Ovary (tissue), 9 donors: ENCODE measurements around the gene C3orf18. TPM values are rescaled to one million over a fixed set of nuclear protein-coding genes. Genes with fewer than 3 reads are reported as not detected.

Experiments
- DNase-seq, 5 donors: peaks; one replicate each; pipeline ENCODE4 v3.0.0-alpha.2; 2019 to 2020
- H3K27ac ChIP-seq, 2 donors: fragments of 200-600 bp; one replicate each; pipeline versions ENCODE4 v1.5.1 to v1.8.0; 2019 to 2022
- H3K27me3 ChIP-seq: fragments of 200-600 bp; one replicate; pipeline ENCODE4 v1.8.0; 2022
- H3K36me3 ChIP-seq: fragments of 200-600 bp; sonication (generic); one replicate; pipeline ENCODE4 v1.5.1; 2019
- H3K4me1 ChIP-seq: one replicate; pipeline ENCODE4 v1.8.1; 2013; ENCODE audit warnings: mild to moderate bottlenecking, moderate library complexity; ENCODE audit not compliant: insufficient read depth
- H3K4me3 ChIP-seq: fragments of 200-600 bp; sonication (generic); one replicate; pipeline ENCODE4 v1.5.1; 2017
- H3K9me3 ChIP-seq, 2 donors: fragments of 200-600 bp in 1 of 2; sonication (generic) in 1 of 2; one replicate each; pipeline versions ENCODE4 v1.5.1 to v1.8.1; 2013 to 2019; ENCODE audit warnings: mild to moderate bottlenecking in 1 of 2, moderate library complexity in 1 of 2
- EP300 ChIP-seq: sonication (generic); formaldehyde crosslinking; IDR thresholded peaks from one replicate; pipeline ENCODE4 v1.6.1; 2017; ENCODE audit warnings: antibody characterized with exemption
- POLR2A ChIP-seq: fragments of 450-650 bp; IDR thresholded peaks from one replicate; pipeline ENCODE4 v1.6.1; 2017; ENCODE audit warnings: antibody characterized with exemption, mild to moderate bottlenecking, moderate library complexity
- WGBS, 3 donors: extraction: QIAGEN DNeasy Blood & Tissue Kit in 1 of 3; methylation state at CpG; one replicate each; pipeline versions ENCODE4 v1.1.5 to v1.1.7; 2013 to 2017; 5-methylcytosine and 5-hydroxymethylcytosine counted together
- intact Hi-C, 4 donors: fragments of 100-400 bp; cut with DNase I; formaldehyde crosslinking; loops; one replicate each; pipeline versions ENCODE4 v1.11.0 to v1.15.1; 2022 to 2023
- polyA plus RNA-seq, 2 donors: library from polyadenylated mRNA; stranded (reverse); fragments of 200-250 nt in 1 of 2; fragments of 350-450 nt in 1 of 2; fragmentation: Illumina TruSeq in 1 of 2; extraction: RNeasy Lipid Tissue Mini Kit (QIAGEN cat#74804) in 1 of 2; gene quantifications; one replicate each; pipeline ENCODE4 v1.2.3, GENCODE V29; 2013 to 2014
- total RNA-seq, 7 donors: library from RNA; depleted of rRNA in 2 of 7; stranded (reverse); fragments of >200 nt in 2 of 7; fragmentation: NEBNext Ultra II Directional in 3 of 7; extraction: Animal tissue kit (Norgen Biotek cat#: 25700) in 3 of 7; gene quantifications; one replicate each; pipeline versions ENCODE4 v1.1.0 to v1.2.4, GENCODE V29; 2016 to 2023
- TF ChIP-seq, protein P1 (sequence below), 3 donors: fragments of 450-650 bp in 2 of 3; fragments of 200-600 bp in 1 of 3; IDR thresholded peaks; one replicate each; pipeline versions ENCODE4 v1.5.1 to v1.8.0; 2016 to 2022; ENCODE audit warnings: antibody characterized with exemption in 3 of 3, mild to moderate bottlenecking in 1 of 3
- donor health status: DM: no; HTN: no; CAD: no; lungs with moderate emphysema.
- donor health status: DM: no; HTN: no; CAD: no.
- donor health status: Bipolar disorder and iron deficiency.
- donor health status: DM: yes; HTN: yes; CAD: no.
- donor health status: DM: no; HTN: no; CAD: no.
- donor health status: DM: yes; HTN: yes; CAD: no.

Gene C3orf18
- total and polyA plus RNA-seq, 9 donors: 10.7 to 24.1 (median 17.5) TPM

DNA sequence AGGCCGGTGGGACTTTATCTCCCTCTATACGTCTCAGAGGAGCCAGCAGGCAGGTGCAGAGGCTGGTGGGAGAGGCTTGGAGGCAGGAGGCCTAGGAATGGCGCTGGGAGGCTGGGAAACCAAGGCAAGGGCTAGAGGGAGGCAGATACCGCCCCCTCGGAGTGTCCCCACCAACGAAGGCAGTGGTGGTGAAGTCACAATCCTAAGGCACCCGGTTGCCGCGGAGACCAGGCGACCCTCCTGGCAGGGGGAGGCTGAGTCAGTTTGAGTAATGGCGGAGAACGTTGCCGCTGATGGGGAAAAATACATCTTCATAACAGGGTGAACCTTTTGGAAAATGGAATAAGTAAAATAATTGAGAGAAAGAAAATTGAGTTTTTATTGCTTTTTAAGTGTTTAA, 34.2 kb downstream of the C3orf18 start:
- WGBS, 3 donors: 81 to 82% (median 82%) methylated on average over 13 of the region's 13 CpGs
- no peak for DNase-seq

DNA sequence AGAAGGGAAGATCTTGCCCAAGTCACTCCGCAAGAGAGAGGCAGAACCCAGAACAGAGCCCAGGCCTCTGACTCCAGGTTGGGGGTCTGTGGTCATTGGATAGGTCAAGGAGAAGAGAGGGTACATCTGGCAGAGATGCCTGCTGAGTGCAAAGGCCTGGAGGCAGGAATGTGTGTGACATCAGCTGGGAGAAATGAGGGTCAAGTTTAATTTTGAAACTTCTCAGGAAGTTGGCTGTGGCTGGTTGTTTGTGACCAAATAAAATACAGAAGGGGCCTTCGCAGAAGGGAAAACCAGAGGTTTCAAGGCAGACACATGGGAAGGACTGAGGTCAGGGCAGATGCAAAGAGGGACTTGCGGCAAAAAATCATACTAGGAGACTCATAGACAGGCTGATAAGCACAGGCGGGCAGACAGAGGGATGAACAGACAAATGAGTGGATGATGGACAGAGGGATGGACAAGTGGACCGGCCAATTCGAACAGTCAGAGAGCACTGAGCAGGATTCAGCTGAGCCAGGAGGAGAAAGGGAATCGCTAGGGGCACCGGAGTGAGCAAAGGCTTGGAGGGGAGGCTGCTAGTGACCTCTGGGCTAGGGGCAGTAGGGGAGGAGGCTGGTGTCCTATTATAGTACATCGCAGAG, 35.4 kb downstream of the C3orf18 start:
- no peak for DNase-seq
- WGBS, 3 donors: 71 to 73% (median 73%) methylated on average over 9 of the region's 9 CpGs
- no peaks in the 10 kb centered on the region for H3K9me3 ChIP-seq
- H3K36me3 ChIP-seq: no peaks in the 10 kb centered on the region
- H3K4me1 ChIP-seq: no peaks in the 10 kb centered on the region
- H3K27ac ChIP-seq: no peak overlapping the region
- TF ChIP-seq, protein P1, sequence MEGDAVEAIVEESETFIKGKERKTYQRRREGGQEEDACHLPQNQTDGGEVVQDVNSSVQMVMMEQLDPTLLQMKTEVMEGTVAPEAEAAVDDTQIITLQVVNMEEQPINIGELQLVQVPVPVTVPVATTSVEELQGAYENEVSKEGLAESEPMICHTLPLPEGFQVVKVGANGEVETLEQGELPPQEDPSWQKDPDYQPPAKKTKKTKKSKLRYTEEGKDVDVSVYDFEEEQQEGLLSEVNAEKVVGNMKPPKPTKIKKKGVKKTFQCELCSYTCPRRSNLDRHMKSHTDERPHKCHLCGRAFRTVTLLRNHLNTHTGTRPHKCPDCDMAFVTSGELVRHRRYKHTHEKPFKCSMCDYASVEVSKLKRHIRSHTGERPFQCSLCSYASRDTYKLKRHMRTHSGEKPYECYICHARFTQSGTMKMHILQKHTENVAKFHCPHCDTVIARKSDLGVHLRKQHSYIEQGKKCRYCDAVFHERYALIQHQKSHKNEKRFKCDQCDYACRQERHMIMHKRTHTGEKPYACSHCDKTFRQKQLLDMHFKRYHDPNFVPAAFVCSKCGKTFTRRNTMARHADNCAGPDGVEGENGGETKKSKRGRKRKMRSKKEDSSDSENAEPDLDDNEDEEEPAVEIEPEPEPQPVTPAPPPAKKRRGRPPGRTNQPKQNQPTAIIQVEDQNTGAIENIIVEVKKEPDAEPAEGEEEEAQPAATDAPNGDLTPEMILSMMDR (IDR thresholded peaks at IDR 0.05): no peak
- no peak for TF ChIP-seq POLR2A
- H3K27me3 ChIP-seq: no peaks in the 10 kb centered on the region
- H3K4me3 ChIP-seq: no peak overlapping the region
- intact Hi-C loops: loop anchor here in 1 of 4 donors (10.0 kb wide), 1 partner anchor 157 kb away; no protein-coding TSS in a partner anchor

More for the DNA sequence above, 34.2 kb downstream of the C3orf18 start:
- Histone ChIP-seq H3K27ac (no peak overlapping the region), H3K4me1 (no peaks in the 10 kb centered on the region), H3K27me3 (no peaks in the 10 kb centered on the region), H3K36me3 (no peaks in the 10 kb centered on the region), H3K9me3 (no peaks in the 10 kb centered on the region), H3K4me3 (no peak overlapping the region)
- intact Hi-C loops: loop anchor here in 1 of 4 donors (10.0 kb wide), 1 partner anchor 159 kb away; no protein-coding TSS in a partner anchor
- TF ChIP-seq, protein P1 (IDR thresholded peaks at IDR 0.05): no peak
- no peak for TF ChIP-seq POLR2A
- no peak for TF ChIP-seq EP300

DNA sequence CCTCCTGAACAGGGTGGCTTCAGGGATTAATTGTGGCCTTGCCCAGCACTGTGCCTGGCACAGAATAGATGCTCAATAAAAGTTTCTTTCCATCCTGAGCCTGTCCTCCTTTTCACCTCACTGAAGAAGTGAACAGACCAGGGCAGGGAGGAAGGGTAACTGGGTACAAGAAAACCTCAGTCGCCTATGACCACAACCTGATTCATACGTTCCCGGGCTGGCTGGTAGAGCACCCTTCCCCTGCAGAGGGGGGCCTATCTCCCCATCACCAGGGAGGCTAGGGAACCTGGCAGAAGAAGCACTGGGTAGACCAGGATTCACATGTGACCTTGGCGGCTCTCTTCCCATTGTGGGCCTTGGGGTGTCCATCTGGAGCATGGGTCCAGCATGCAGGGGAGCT, 36.3 kb downstream of the C3orf18 start:
- Histone ChIP-seq H3K27ac (no peak overlapping the region), H3K9me3 (no peaks in the 10 kb centered on the region), H3K4me3 (no peak overlapping the region), H3K36me3 (no peaks in the 10 kb centered on the region), H3K4me1 (no peaks in the 10 kb centered on the region), H3K27me3 (no peaks in the 10 kb centered on the region)
- 90 to 97% (median 91%) methylated on average over 4 of the region's 4 CpGs for WGBS, 3 donors
- intact Hi-C loops: loop anchor here in 1 of 4 donors (10.0 kb wide), 1 partner anchor 156 kb away; no protein-coding TSS in a partner anchor
- TF ChIP-seq POLR2A (no peak), EP300 (no peak)
- TF ChIP-seq, protein P1 (IDR thresholded peaks at IDR 0.05): no peak
- DNase-seq: no peak

DNA sequence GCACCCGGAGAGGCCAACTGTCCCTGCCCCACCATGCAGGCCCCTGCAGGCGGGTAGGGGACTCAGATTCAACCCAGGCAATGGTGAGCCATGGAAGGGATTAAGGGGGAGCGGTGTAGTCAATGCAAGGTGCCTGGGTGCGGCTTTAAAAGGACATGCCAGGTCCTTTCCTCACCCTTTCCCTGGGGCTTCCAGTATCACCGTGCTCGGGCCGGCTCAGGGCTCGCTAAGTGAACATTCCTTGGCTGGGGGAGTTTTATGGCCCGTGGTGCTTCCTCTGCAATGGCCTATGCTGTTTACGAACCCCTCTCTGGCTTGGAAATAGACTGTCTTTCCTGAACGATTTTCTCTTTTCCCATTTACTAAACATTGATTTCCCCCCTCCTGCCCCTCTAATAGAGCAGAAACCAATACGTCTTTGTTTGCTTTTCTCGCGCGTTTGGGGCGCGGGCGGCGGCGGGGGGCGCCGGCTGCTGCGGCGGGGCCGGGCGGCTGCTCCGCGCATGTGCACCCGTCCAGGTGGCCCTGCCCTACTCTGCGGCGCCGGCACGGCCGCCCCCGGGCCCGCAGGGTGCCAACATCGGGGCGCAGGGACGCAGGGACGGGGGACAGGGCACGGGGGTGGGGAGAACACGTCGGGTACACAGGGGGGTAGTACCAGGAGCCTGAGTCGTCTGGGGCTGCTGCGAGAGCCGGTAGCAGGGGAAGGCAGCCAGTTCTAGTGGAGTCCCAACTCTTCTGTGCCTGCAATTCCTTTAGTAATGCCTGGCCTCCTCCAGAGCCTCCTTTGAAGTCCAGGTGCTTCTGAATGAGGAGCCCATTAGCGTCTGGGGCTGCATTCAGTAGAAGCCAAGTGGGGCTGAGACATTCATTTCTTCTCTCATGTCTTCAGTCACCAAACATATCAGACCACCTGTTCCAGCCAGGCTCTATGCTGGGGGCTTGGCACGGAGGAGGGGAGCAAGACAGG, 37.3 kb downstream of the C3orf18 start:
- TF ChIP-seq, protein P1 (IDR thresholded peaks at IDR 0.05): no peak
- no peak for TF ChIP-seq POLR2A
- no peak for TF ChIP-seq EP300
- no peaks in the 10 kb centered on the region for H3K27me3 ChIP-seq
- H3K27ac ChIP-seq: no peak overlapping the region
- no peak for DNase-seq
- no peaks in the 10 kb centered on the region for H3K4me1 ChIP-seq
- intact Hi-C loops: loop anchor here in 1 of 4 donors (10.0 kb wide), 1 partner anchor 155 kb away; no protein-coding TSS in a partner anchor
- H3K4me3 ChIP-seq: no peak overlapping the region
- 12 to 16% (median 15%) methylated on average over 48 of the region's 48 CpGs for WGBS, 3 donors
- H3K36me3 ChIP-seq: no peaks in the 10 kb centered on the region
- no peaks in the 10 kb centered on the region for H3K9me3 ChIP-seq
